SK-N-SH (cell line): Measurements from ENCODE around the gene MAGI2. TPM values are rescaled to one million over a fixed set of nuclear protein-coding genes. Genes with fewer than 3 reads are reported as not detected.

Source experiments
- CTCF ChIA-PET: fragments of 300-600, 350-600 bp; formaldehyde crosslinking; extraction: SDS; loops from one replicate; lab custom pipeline; 2021; lab: Yijun Ruan, JAX
- POLR2A ChIA-PET: fragments of 350-600 bp; sonication (Branson Sonifier 250); formaldehyde crosslinking; extraction: SDS; loops from one replicate; lab custom pipeline; 2020; ENCODE audit warnings: antibody characterized with exemption, inconsistent platforms; lab: Yijun Ruan, JAX
- DNase-seq: peaks from one replicate; pipeline ENCODE4 v3.0.0; 2012
- H2AFZ ChIP-seq: fragments of 200-600 bp; sonication (generic); 2 replicates; pipeline ENCODE4 v1.8.1; 2016; ENCODE audit warnings: antibody characterized with exemption, mild to moderate bottlenecking, low read depth
- H3F3A ChIP-seq: fragments of 200-600 bp; sonication (generic); replicated peaks from 2 replicates; pipeline ENCODE3; 2016; ENCODE audit warnings: antibody characterized with exemption, mild to moderate bottlenecking; ENCODE audit not compliant: insufficient read depth
- H3K27ac ChIP-seq, 2 experiments: fragments of 200-500 bp in 1 of 2; fragments of 200-600 bp in 1 of 2; sonication (Bioruptor generic) in 1 of 2; sonication (generic), shearing (Covaris generic) in 1 of 2; 2 replicates each; pipeline versions ENCODE4 v1.5.1 to v1.6.1; 2014 to 2016; ENCODE audit warnings: low read depth in 2 of 2, inconsistent platforms in 1 of 2, low read length in 1 of 2, mild to moderate bottlenecking in 1 of 2, mixed read lengths in 1 of 2
- H3K27me3 ChIP-seq: fragments of 200-600 bp; sonication (generic), shearing (Covaris generic); 2 replicates; pipeline ENCODE4 v1.6.1; 2016; ENCODE audit warnings: mixed run types; ENCODE audit not compliant: insufficient read depth
- H3K36me3 ChIP-seq, 2 experiments: fragments of 200-500 bp in 1 of 2; fragments of 200-600 bp in 1 of 2; sonication (Bioruptor generic) in 1 of 2; sonication (generic) in 1 of 2; replicated peaks in 1 of 2; 2 replicates each; pipeline versions ENCODE3 to v1.5.1; 2014 to 2016; ENCODE audit warnings: low read length in 1 of 2, mild to moderate bottlenecking in 1 of 2; ENCODE audit not compliant: insufficient read depth in 2 of 2, control insufficient read depth in 1 of 2
- H3K4me1 ChIP-seq, 2 experiments: fragments of 200-500 bp in 1 of 2; fragments of 200-600 bp in 1 of 2; sonication (Bioruptor generic) in 1 of 2; sonication (generic), shearing (Covaris generic) in 1 of 2; 2 replicates each; pipeline versions ENCODE4 v1.5.1 to v1.6.1; 2014 to 2016; ENCODE audit warnings: low read depth in 1 of 2, low read length in 1 of 2, mixed run types in 1 of 2; ENCODE audit not compliant: insufficient read depth in 2 of 2, control insufficient read depth in 1 of 2
- H3K4me2 ChIP-seq: fragments of 200-600 bp; sonication (generic), shearing (Covaris generic); 2 replicates; pipeline ENCODE4 v1.6.1; 2017; ENCODE audit warnings: mixed run types
- H3K4me3 ChIP-seq, 2 experiments: fragments of 200-500 bp in 1 of 2; fragments of 200-600 bp in 1 of 2; sonication (Bioruptor generic) in 1 of 2; sonication (generic), shearing (Covaris generic) in 1 of 2; 2 replicates each; pipeline versions ENCODE4 v1.5.1 to v1.8.1; 2014 to 2016; ENCODE audit warnings: low read depth in 2 of 2, inconsistent platforms in 1 of 2, low read length in 1 of 2, mild to moderate bottlenecking in 1 of 2, mixed read lengths in 1 of 2, moderate library complexity in 1 of 2
- H3K79me2 ChIP-seq: fragments of 200-600 bp; sonication (generic); 2 replicates; pipeline ENCODE4 v1.8.1; 2017; ENCODE audit warnings: mild to moderate bottlenecking; ENCODE audit not compliant: insufficient read depth
- H3K9ac ChIP-seq: fragments of 200-600 bp; sonication (generic); 2 replicates; pipeline ENCODE4 v1.6.1; 2017; ENCODE audit warnings: mixed run types
- H3K9me2 ChIP-seq: fragments of 200-600 bp; sonication (generic); 2 replicates; pipeline ENCODE4 v1.6.1; 2017; ENCODE audit warnings: mixed run types
- H3K9me3 ChIP-seq: fragments of 200-600 bp; sonication (generic); 2 replicates; pipeline ENCODE4 v1.6.1; 2017; ENCODE audit warnings: mixed run types, mild to moderate bottlenecking, moderate library complexity
- H4K20me1 ChIP-seq: fragments of 200-600 bp; sonication (generic); 2 replicates; pipeline ENCODE4 v1.6.1; 2017; ENCODE audit warnings: mild to moderate bottlenecking, mixed run types; ENCODE audit not compliant: insufficient read depth
- CTCF ChIP-seq: fragments of 200-600 bp; sonication (generic); IDR thresholded peaks from 2 replicates; pipeline ENCODE4 v1.6.1; 2017; ENCODE audit warnings: antibody characterized with exemption, mild to moderate bottlenecking, moderate library complexity
- ELF1 ChIP-seq: IDR thresholded peaks from 2 replicates; pipeline ENCODE4 v1.4.0; 2012
- EP300 ChIP-seq, 2 experiments: IDR thresholded peaks; 2 replicates each; pipeline versions ENCODE4 v1.4.0 to v1.6.1; 2012; ENCODE audit warnings: borderline replicate concordance in 1 of 2, low read depth in 1 of 2, low read length in 1 of 2
- FOSL2 ChIP-seq: IDR thresholded peaks from 2 replicates; pipeline ENCODE4 v1.4.0; 2012; ENCODE audit warnings: low read depth, mild to moderate bottlenecking, moderate library complexity, borderline replicate concordance
- GABPA ChIP-seq: IDR thresholded peaks from 2 replicates; pipeline ENCODE4 v1.4.0; 2012; ENCODE audit warnings: low read depth, mild to moderate bottlenecking
- GATA2 ChIP-seq: sonication (generic); formaldehyde crosslinking; IDR thresholded peaks from 2 replicates; pipeline ENCODE4 v1.5.0; 2020; ENCODE audit warnings: mild to moderate bottlenecking, missing genetic modification reagents
- MEF2A ChIP-seq: IDR thresholded peaks from 2 replicates; pipeline ENCODE4 v1.4.0; 2012; ENCODE audit warnings: low read depth, borderline replicate concordance
- MXI1 ChIP-seq: IDR thresholded peaks from 2 replicates; pipeline ENCODE4 v1.6.1; 2012; ENCODE audit warnings: mild to moderate bottlenecking, low read depth, low read length, improper control_type of control experiment
- NFIC ChIP-seq: IDR thresholded peaks from 2 replicates; pipeline ENCODE4 v1.4.0; 2012; ENCODE audit warnings: borderline replicate concordance
- RCOR1 ChIP-seq: fragments of 150-350 bp; IDR thresholded peaks from 2 replicates; pipeline ENCODE4 v1.6.1; 2017; ENCODE audit warnings: antibody characterized with exemption, low read length
- RXRA ChIP-seq: IDR thresholded peaks from 2 replicates; pipeline ENCODE4 v1.4.0; 2012; ENCODE audit warnings: low read depth, mild to moderate bottlenecking, borderline replicate concordance
- TCF12 ChIP-seq: IDR thresholded peaks from 2 replicates; pipeline ENCODE4 v1.4.0; 2012
- TEAD4 ChIP-seq: IDR thresholded peaks from 2 replicates; pipeline ENCODE4 v1.4.0; 2012; ENCODE audit warnings: mild to moderate bottlenecking, borderline replicate concordance; ENCODE audit not compliant: insufficient read depth
- USF1 ChIP-seq: IDR thresholded peaks from 2 replicates; pipeline ENCODE4 v1.4.0; 2012; ENCODE audit warnings: low read depth, borderline replicate concordance
- USF2 ChIP-seq: fragments of 150-350 bp; IDR thresholded peaks from 2 replicates; pipeline ENCODE4 v1.6.1; 2017; ENCODE audit warnings: antibody characterized with exemption, low read length, low read depth, borderline replicate concordance
- WGBS: methylation state at CpG from one replicate; pipeline ENCODE4 v1.1.6; 2017; ENCODE audit warnings: low lambda C conversion rate; 5-methylcytosine and 5-hydroxymethylcytosine counted together
- polyA plus RNA-seq, 3 experiments: library from polyadenylated mRNA; depleted of rRNA; stranded (reverse); fragments of >200 nt; gene quantifications; 2 replicates each; pipeline ENCODE4 v1.2.3, GENCODE V29; 2012
- TF ChIP-seq, protein P1 (sequence below): IDR thresholded peaks from 2 replicates; pipeline ENCODE4 v1.4.0; 2012; ENCODE audit warnings: low read depth, borderline replicate concordance
- TF ChIP-seq, protein P2 (sequence below): IDR thresholded peaks from 2 replicates; pipeline ENCODE4; 2012

MAGI2 gene
- polyA plus RNA-seq, 1 of the 3 experiments (the other 2 are of a cell fraction), result 1.1 TPM

- H2AFZ ChIP-seq, result no peak overlapping the region
- H3K27ac ChIP-seq, result no peak overlapping the region
- H4K20me1 ChIP-seq, result no peaks in the 10 kb centered on the region
- no peaks in the 10 kb centered on the region for H3K4me1 ChIP-seq
- no peaks in the 10 kb centered on the region for H3K27me3 ChIP-seq
- no peaks in the 10 kb centered on the region; the same call in 1 of the 2 replicates for H3K9me2 ChIP-seq
- no peak overlapping the region for H3K4me3 ChIP-seq
- H3K9me3 ChIP-seq, result no peaks in the 10 kb centered on the region
- H3K9ac ChIP-seq, result no peak overlapping the region
- no peaks in the 10 kb centered on the region for H3K36me3 ChIP-seq
- no peak for TF ChIP-seq RCOR1
- TF ChIP-seq TCF12, result no peak
- no peak for TF ChIP-seq ELF1
- TF ChIP-seq MXI1, result no peak
- TF ChIP-seq USF2, result no peak
- no peak for TF ChIP-seq CTCF
- no peak for TF ChIP-seq RXRA
- TF ChIP-seq MEF2A, result no peak
- no peak for TF ChIP-seq EP300 (IDR thresholded peaks at IDR 0.05; ENCODE audit: borderline replicate concordance in 1 of 2, low read depth in 1 of 2, low read length in 1 of 2)
- TF ChIP-seq, protein P1, sequence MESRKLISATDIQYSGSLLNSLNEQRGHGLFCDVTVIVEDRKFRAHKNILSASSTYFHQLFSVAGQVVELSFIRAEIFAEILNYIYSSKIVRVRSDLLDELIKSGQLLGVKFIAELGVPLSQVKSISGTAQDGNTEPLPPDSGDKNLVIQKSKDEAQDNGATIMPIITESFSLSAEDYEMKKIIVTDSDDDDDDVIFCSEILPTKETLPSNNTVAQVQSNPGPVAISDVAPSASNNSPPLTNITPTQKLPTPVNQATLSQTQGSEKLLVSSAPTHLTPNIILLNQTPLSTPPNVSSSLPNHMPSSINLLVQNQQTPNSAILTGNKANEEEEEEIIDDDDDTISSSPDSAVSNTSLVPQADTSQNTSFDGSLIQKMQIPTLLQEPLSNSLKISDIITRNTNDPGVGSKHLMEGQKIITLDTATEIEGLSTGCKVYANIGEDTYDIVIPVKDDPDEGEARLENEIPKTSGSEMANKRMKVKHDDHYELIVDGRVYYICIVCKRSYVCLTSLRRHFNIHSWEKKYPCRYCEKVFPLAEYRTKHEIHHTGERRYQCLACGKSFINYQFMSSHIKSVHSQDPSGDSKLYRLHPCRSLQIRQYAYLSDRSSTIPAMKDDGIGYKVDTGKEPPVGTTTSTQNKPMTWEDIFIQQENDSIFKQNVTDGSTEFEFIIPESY, result no peak
- TF ChIP-seq NFIC, result no peak
- TF ChIP-seq, protein P2, sequence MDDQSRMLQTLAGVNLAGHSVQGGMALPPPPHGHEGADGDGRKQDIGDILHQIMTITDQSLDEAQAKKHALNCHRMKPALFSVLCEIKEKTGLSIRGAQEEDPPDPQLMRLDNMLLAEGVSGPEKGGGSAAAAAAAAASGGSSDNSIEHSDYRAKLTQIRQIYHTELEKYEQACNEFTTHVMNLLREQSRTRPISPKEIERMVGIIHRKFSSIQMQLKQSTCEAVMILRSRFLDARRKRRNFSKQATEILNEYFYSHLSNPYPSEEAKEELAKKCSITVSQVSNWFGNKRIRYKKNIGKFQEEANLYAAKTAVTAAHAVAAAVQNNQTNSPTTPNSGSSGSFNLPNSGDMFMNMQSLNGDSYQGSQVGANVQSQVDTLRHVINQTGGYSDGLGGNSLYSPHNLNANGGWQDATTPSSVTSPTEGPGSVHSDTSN, result no peak
- TF ChIP-seq FOSL2, result no peak
- no peak for TF ChIP-seq GATA2 (CRISPR knock-in tag)
- no peak for TF ChIP-seq USF1
- TF ChIP-seq GABPA, result no peak
- no peak for TF ChIP-seq TEAD4
- TF ChIP-seq, all 33 proteins: peak for 0
- Histone ChIP-seq H3F3A (no peaks in the 10 kb centered on the region), H3K79me2 (no peaks in the 10 kb centered on the region), H3K4me2 (no peak overlapping the region)
- ChIA-PET CTCF (interaction anchor here (1.2 kb wide), 1 partner anchor 9 kb away, joined by 3 read pairs; no protein-coding TSS in a partner anchor), POLR2A (no interaction called here)
- DNase-seq, result no peak
- 19% methylated on average over 1 of the region's 1 CpG for WGBS
Measured at GRCh38 chr7:78845155-78845554, 608.3 kb downstream of the MAGI2 start.
